GM21825 (cell line): ENCODE data around the gene PHF12.
"Not testable (repeated sequence)": the region's sequence is repeated elsewhere in the genome, so short reads cannot be mapped to it uniquely, and the experiment has no call there.

ENCODE experiments used
- ATAC-seq: cut with Tn5 transposase; IDR thresholded peaks from one replicate; pipeline ENCODE4 v1.9.1; 2021; ENCODE audit warnings: mild to moderate bottlenecking, moderate library complexity; ENCODE audit not compliant: unreplicated experiment

PHF12 gene

DNA sequence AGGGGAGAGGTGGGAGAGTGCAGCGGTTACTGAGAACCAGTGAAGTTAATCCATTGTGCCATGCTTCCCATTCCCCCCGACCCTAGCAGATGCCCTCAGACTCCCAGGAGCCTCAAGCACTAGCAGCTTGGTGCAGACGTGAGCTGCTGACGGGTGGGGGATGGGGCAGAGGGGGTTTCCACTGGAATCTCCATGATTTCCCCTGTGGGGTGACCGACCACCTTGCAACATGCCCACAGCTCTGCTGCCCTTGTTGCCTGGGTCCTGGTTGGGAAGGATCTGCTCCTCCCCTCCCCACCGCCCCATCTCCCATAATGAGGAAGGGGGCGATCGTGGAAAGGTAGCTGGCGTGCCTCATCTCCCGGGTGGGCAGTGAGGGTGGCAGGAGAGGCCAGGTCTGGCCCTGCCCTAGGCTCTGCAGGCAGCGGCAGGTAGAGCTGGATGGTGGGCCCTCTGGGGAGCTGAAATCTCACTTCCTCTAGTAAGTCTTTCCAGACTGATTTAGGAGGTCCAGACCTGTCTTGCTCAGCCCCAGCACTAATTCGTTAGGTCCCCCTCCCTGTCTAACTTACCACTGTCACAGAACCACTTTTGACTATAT is 63.3 kb downstream of the PHF12 start:
- no peak for ATAC-seq

DNA sequence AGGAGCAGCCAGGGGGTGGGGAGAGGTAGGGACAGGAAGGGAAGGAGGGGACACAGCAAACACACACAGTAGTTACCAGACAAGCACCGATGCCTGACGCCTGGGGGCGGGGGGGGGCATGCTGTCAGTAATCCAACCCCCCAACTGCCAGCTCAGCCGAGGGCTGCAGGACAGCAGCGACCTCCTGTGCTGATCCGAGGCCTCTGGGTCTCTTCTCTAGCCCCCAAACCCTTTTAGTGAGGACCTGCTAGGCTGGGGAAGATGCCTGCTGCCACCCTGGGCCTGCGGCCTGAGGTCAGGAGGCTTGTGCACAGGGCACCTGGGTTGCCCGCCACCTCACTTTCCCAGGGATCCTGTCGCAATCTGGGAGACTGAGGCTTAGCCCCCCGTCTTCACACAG is 65.4 kb downstream of the PHF12 start:
- no peak for ATAC-seq

DNA sequence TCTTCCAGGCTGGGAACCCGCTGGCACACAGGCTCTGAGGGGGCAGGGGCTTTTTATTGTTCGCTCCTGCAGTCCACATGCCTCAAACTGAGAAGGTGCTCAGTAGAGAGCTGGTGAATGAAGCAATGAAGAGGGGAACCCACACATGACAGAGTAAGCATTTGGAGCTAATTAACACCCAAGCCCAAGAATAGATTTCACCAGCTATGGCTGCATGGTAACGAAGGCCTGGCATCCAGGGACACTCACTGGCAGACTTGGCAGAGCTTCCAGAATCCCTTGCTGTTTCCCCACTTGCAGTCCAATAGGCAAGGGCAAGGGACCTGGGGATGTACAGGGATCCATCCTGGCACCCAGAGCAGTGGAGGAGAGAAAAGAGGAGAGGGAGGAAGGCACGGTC is 66.0 kb downstream of the PHF12 start:
- ATAC-seq: no peak

DNA sequence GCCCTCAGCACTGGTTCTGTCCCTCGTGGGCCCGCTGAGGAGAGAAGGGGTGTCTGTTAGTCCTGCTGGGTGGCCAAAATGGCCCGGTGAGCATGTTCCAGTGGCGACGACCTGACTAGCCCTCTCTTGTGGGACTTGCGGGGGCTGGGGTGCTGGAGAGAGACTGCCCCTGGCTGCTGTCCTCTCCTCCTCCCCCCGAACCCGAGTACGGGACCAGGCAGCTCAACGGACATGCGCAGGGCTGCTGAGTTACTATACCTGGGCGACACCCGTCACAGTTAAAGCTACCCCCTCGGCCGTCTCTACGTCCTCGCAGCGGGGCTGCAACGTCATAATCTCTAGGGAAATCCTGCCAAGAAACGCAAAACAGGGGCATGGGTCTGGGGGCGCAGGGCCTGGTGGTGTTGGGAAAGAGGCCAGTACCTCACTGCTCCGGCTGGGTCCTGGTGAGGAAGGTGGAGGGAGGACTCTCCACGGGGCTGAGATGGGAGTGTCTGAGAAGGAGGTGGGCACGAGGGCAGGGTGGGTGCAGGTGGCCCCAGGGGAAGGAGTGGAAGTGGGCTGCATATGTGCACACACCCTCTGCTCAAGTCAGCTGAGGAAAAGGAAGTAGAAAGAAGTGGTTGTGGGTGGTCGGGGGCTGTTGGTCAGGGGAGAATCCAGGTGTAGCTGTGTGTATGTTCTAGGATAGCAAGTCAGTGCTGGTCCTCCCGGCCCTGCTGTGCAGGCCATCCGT is 67.2 kb downstream of the PHF12 start:
- no peak for ATAC-seq

DNA sequence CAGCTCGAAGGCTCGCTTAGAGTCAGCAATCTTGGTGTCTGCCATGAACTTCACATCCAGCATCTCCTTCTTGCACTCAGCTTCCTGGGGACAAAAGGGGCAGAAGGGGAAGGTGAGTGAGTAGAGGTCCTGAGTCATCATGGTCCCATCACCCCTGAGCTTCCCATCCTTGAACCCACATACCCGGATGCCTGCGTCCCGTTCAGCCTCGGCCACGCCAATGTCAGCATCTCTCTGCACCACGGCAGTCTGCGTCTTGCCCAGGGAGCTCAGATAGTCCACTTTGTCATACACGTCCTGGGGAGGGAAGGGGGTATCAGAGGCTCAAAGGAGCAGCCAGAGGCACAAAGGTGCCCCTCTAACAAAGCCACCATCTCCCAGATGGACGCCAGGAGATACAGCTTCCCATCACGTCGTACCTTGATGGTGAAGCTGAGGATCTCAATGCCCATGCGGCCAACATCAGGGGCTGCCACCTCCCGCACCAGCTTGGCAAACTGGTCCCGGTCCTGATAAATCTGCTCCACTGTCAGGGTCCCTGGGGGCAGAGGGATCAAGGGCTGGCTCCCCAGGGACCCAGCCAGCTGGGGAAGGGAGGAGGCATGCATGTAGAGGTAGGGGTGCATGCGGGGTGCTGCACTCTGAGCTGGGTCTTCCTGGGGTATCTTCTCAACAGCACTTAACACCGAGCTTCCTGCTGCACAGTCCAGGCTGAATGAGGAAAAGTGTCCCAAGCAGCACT is 69.0 kb downstream of the PHF12 start:
- no peak for ATAC-seq

DNA sequence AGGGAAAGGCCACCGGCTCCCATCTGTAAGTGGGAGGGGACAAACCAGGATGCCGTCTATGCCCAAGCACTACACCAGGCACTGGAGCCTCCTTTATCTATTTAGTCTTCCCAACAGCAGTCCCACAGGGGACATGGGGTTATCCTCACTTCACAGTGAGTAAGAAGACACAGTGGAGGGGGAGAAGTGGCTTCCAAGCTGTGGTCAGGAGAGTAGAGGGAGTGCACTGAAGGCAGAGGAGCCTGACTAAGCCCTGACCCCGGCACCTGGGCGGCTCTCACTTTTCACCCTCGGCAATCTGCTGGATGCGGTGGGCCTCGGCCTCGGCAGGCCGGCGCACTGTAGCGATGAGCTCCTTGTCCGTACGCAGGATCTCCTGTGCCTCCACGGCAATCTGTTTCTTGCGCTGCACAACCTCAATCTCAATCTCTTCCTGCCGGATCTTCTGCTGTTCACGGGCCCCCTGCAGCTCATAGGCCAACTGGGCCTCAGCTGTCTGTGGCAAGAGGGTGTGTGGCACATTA is 69.7 kb downstream of the PHF12 start:
- ATAC-seq: no peak

GRCh38 chr17:28880572-28880945 is 70.8 kb downstream of the PHF12 start:
- no peak for ATAC-seq

GRCh38 chr17:28879886-28880571 is 71.3 kb downstream of the PHF12 start:
- no peak for ATAC-seq

DNA sequence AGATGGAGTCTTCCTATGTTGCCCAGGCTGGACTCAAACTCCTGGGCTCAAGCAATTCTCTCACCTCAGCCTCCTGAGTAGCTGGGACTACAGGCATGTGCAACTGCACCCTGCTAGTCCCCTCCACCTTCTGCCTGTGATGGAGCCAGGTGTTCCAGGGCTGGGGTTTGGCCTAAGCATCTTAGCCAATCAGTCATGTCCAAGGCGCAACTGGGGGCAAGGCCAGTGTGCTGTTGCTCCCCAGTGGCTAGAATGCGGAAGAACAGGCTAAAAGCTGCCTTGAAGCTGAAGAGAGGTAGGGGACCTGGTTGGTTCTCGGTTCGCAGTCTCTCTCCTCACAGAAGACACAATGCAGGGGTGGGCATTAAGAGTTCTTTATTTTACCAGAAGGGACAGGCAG is 72.3 kb downstream of the PHF12 start:
- no peak for ATAC-seq

GRCh38 chr17:28878158-28878910 is 73.0 kb downstream of the PHF12 start:
- no peak for ATAC-seq

GRCh38 chr17:28877150-28877711 is 74.1 kb downstream of the PHF12 start:
- not testable (repeated sequence) for ATAC-seq

DNA sequence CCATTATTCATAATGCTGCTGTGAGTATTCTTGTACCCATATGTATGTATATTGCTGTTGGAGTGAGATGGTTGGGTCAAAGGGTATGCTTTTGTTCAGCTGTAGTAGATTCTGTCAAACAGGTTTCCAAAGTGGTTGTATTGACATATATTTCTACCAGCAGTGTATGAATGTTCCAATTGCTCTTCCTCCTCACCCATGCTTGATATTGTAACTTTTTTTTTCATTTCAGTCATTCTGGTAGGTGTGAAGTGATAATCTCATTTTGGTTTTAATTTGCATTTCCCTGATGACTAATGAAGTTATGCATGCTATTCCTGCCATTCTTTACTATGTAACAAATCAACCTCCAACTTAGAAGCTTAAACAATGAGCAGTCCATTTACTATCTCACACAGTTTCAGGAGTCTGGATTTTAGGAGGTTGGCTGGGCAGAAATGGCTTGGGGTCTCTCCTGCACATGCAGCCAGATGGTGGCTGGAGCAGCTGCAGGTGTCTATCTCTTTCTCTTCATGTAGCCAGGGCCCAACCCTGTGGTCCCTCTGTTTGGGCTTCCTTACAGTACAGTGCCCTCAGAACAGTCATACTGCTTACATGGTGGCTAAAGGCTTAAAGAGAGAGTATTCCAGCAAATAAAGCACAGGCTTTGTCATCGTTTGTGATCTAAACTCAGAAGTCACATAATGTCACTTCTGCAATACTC is 75.3 kb downstream of the PHF12 start:
- no peak for ATAC-seq

DNA sequence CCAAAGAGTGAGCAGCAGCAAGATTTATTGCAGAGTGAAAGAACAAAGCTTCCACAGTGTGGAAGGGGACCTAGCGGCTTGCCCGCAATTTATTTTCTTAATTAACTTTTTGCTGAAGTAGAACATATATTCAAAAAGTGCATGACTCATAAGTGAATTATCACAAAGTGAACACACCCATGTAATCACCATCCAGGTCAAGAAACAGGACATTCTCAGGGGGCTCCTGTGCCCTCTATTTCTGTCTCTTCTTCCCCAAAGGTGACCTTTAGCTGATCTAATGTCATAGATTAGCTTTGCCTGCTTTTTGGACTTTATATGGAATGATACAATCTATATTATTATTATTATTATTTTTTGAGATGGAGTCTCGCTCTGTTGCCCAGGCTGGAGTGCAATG is 76.6 kb downstream of the PHF12 start:
- no peak for ATAC-seq

- no peak for ATAC-seq
Observed at GRCh38 chr17:28873839-28874238, 77.5 kb downstream of the PHF12 start.

- ATAC-seq: peak; percentile 92
Observed at GRCh38 chr17:28871056-28871579, 80.2 kb downstream of the PHF12 start.

DNA sequence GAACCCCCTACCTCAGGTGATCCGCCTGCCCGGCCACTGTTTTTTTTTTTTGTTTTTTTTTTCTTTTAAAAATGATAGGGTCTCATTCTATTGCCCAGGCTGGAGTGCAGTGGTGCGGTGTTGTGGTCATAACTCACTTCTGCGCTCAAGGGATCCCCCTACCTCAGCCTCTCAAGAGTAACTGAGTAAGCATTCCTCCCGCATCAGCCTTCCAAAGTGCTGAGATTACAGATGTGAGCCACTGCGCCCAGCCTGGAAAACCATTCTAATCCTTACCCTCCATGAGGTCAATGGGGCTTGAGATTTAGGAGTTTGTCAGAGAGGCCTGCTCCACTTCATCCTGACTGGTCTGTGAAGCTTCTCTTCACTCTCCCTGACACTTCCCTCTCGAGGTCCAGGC is 84.0 kb downstream of the PHF12 start:
- no peak for ATAC-seq

DNA sequence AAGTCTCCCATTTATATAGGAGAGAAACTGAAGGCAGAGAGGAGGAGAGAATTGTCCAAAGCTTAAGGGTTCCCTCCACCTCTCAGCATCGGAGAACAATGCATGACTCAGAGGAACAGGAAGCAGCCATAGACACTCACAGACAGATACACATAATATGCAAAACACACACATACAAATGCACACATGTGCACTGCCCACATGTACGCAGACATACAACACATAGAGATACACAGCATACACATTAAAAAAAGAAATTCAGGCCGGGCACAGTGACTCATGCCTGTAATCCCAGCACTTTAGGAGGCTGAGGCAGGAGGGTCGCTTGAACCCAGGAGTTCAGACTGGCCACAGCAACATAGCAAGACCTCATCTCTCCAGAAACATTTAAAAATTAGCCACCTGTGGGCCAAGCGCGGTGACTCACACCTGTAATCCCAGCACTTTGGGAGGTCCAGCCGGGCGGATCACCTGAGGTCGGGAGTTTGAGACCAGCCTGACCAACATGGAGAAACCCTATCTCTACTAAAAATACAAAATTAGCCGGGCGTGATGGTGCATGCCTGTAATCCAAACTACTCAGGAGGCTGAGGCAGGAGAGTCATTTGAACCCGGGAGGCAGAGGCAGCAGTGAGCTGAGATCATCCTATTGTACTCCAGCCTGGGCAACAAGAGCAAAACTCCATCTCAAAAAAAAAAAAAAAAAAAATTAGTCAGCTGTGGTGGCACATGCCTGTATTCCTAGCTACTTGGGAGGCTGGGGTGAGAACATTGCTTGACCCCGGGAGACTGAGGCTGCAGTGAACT is 85.2 kb downstream of the PHF12 start:
- no peak for ATAC-seq

- ATAC-seq: no peak
Observed at GRCh38 chr17:28864991-28865849, 86.1 kb downstream of the PHF12 start.
